ENCODE measurements around the gene LMNTD1. TPM values are rescaled to one million over a fixed set of nuclear protein-coding genes. Genes with fewer than 3 reads are reported as not detected.

The LMNTD1 gene
- total and polyA plus RNA-seq, 2 of the 4 experiments (the other 2 are of a cell fraction), result 1.5 to 4.3 TPM

DNA sequence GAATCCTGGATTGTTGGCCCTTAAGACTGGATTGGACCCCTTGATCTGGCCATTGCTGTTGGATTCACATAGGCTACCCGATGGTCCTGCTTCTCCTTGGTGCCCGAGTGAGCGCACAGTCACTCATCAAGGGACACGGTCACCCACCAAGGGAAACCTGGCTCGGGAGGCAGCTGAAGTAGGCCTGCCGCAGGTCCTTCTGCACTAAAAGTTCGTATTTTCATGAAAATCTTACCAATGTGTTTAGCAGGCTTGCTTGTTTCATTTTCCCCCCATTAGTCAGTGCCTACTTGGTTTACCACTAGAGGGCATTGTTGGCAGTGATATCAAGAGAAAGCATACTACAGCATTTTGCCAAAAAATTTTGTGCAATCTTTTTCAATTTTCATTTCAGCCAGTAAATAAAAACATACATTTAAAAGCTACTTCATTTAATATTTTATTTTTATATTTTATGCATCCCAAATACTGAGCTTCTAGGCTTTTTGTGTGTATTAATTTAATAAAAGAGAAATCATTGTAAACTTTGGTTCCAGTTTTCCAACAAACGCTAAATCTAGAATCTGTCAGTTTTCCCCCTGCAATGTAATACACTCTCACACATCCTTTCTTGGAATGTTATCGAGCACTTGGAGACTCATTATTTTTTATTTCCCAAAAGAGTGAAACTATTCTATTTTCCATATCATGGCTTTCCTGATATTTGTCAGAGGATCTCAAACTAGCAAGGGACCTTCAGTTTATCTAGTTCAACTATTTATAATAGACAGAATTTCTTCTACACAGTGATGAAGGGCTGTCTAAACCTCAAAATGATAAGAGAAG, 116.7 kb downstream of the LMNTD1 start:
- peak overlapping the region; percentile 96 for H4K5ac ChIP-seq (ENCODE audit: low read depth, low read length)
- intact Hi-C loops (cut with micrococcal nuclease) (loop anchor here (1.0 to 5.0 kb wide), 6 partner anchors 121 to 1214 kb away; partner anchors contain the start of gene RASSF8), dilution Hi-C loops (cut with HindIII; ENCODE audit: low sequenced_read_pairs, unreplicated experiment) (no loop called here), in situ Hi-C loops (cut with MboI; ENCODE audit: low sequenced_read_pairs) (loop anchor here (5.0 kb wide), 1 partner anchor 591 kb away; no protein-coding TSS in a partner anchor)
- H3K4me3 ChIP-seq (ENCODE audit: insufficient read depth, low read depth, low read length), result peak overlapping the region; percentile 21; the same call in 1 of the 2 replicates
- H3K9me3 ChIP-seq (ENCODE audit: control insufficient read depth, insufficient read depth, low read length), result no peaks in the 10 kb centered on the region
- peak; percentile 40 for ATAC-seq (ENCODE audit: low read depth)
- CTCF ChIA-PET, result interaction anchor here (0.6 to 1.6 kb wide), 7 partner anchors 19 to 635 kb away, joined by 3 to 6 read pairs (median 3); no protein-coding TSS in a partner anchor
- H3K14ac ChIP-seq (replicated peaks; ENCODE audit: low read depth, low read length), result peak overlapping the region; percentile 68
- peak overlapping the region; percentile 90 for H3K4ac ChIP-seq (ENCODE audit: low read depth, low read length)
- 50% methylated on average over 6 of the region's 9 CpGs; no CpG with 5 or more reads in 1 of the 2 experiments for WGBS, 2 experiments (ENCODE audit: extremely low coverage in 2 of 2, insufficient read length in 1 of 2)
- H2AK9ac ChIP-seq (replicated peaks; ENCODE audit: low read depth, low read length, poor library complexity), result no peak overlapping the region
- peaks cover 17% of the 10 kb centered on the region for H3K4me1 ChIP-seq (ENCODE audit: control insufficient read depth, insufficient read depth, low read length)
- H4K91ac ChIP-seq (ENCODE audit: insufficient read depth, low read depth, low read length), result peak overlapping the region; percentile 83
- peaks cover 6% of the 10 kb centered on the region for H3K9me1 ChIP-seq (ENCODE audit: insufficient read depth, low read length)
- peak overlapping the region; percentile 90 for H3K18ac ChIP-seq (ENCODE audit: low read depth, low read length)
- no peaks in the 10 kb centered on the region for H3K27me3 ChIP-seq (ENCODE audit: control insufficient read depth, insufficient read depth, low read length)
- H2BK20ac ChIP-seq (ENCODE audit: low read depth, low read length), result peak overlapping the region; percentile 71
- H2BK15ac ChIP-seq (ENCODE audit: low read depth, low read length), result peak overlapping the region; percentile 90; the same call in 2 of the 3 replicates
- POLR2A ChIA-PET (ENCODE audit: unreplicated experiment), result interaction anchor here (0.7 kb wide), 2 partner anchors 116 to 523 kb away, joined by 3 to 4 read pairs; partner anchors contain the start of gene LMNTD1
- peak overlapping the region; percentile 93 for H2AFZ ChIP-seq (replicated peaks; ENCODE audit: low read length, poor library complexity)
- peak overlapping the region; percentile 87 for H2BK120ac ChIP-seq (ENCODE audit: low read depth, low read length)
- 0 out of 2 replicates have a peak overlapping the region, but pooled peaks have one; percentile 56 for H3K56ac ChIP-seq (ENCODE audit: extremely low read depth, insufficient read depth, low read length)
- peak overlapping the region; percentile 75 for H3K27ac ChIP-seq (ENCODE audit: insufficient read depth, low read length)
- H3K79me1 ChIP-seq (ENCODE audit: low read depth in 1 of 2, low read length in 2 of 2), result no peaks in the 10 kb centered on the region
- peak overlapping the region; percentile 94 for H3K4me2 ChIP-seq (ENCODE audit: low read depth, low read length)
- no peaks in the 10 kb centered on the region for H3K36me3 ChIP-seq (ENCODE audit: control insufficient read depth, insufficient read depth, low read length)
- peak overlapping the region; percentile 39 to 99 for H4K8ac ChIP-seq (ENCODE audit: low read depth in 2 of 2, low read length in 2 of 2)
- DNase-seq, result peak; percentile 89
- H4K20me1 ChIP-seq (ENCODE audit: insufficient read depth, low read length), result no peaks in the 10 kb centered on the region
- H3K9ac ChIP-seq (ENCODE audit: low read depth, low read length), result peak overlapping the region; percentile 61
- BruUV-seq (replicated peaks), result no TSS peak
- peak overlapping the region; percentile 52; the same call in 1 of the 2 replicates for H3K23ac ChIP-seq (ENCODE audit: low read depth, low read length)
- H2BK5ac ChIP-seq (ENCODE audit: low read depth, low read length, poor library complexity, severe bottlenecking), result peak overlapping the region; percentile 80
- peak overlapping the region; percentile 46 for H2AK5ac ChIP-seq (ENCODE audit: low read depth, low read length)
- TF ChIP-seq USF2 (IDR thresholded peaks at IDR 0.05; ENCODE audit: low read depth, low read length) (no peak), CEBPB (IDR thresholded peaks at IDR 0.05; ENCODE audit: low read depth, low read length) (peak; percentile 58; the same call in 1 of the 2 replicates), SMC3 (IDR thresholded peaks at IDR 0.05; ENCODE audit: low read depth, low read length) (peak; percentile 93), MAZ (IDR thresholded peaks at IDR 0.05; ENCODE audit: borderline replicate concordance, low read depth, low read length) (no peak), FOS (IDR thresholded peaks at IDR 0.05; ENCODE audit: low read depth, low read length) (no peak), CHD1 (IDR thresholded peaks at IDR 0.05; ENCODE audit: low read depth, low read length) (no peak; the same call in 1 of the 2 replicates), BHLHE40 (IDR thresholded peaks at IDR 0.05; ENCODE audit: low read depth, low read length) (no peak), RCOR1 (IDR thresholded peaks at IDR 0.05; ENCODE audit: insufficient replicate concordance, low read length) (no peak), MAFK (IDR thresholded peaks at IDR 0.05; ENCODE audit: low read depth, low read length) (peak; percentile 25; the same call in 1 of the 2 replicates), RFX5 (IDR thresholded peaks at IDR 0.05; ENCODE audit: low read depth, low read length) (no peak)
- TF ChIP-seq, protein P1, sequence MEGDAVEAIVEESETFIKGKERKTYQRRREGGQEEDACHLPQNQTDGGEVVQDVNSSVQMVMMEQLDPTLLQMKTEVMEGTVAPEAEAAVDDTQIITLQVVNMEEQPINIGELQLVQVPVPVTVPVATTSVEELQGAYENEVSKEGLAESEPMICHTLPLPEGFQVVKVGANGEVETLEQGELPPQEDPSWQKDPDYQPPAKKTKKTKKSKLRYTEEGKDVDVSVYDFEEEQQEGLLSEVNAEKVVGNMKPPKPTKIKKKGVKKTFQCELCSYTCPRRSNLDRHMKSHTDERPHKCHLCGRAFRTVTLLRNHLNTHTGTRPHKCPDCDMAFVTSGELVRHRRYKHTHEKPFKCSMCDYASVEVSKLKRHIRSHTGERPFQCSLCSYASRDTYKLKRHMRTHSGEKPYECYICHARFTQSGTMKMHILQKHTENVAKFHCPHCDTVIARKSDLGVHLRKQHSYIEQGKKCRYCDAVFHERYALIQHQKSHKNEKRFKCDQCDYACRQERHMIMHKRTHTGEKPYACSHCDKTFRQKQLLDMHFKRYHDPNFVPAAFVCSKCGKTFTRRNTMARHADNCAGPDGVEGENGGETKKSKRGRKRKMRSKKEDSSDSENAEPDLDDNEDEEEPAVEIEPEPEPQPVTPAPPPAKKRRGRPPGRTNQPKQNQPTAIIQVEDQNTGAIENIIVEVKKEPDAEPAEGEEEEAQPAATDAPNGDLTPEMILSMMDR (conservative IDR thresholded peaks at IDR 0.05; ENCODE audit: low read depth, low read length), result peak; percentile 93
- TF ChIP-seq, protein P2, sequence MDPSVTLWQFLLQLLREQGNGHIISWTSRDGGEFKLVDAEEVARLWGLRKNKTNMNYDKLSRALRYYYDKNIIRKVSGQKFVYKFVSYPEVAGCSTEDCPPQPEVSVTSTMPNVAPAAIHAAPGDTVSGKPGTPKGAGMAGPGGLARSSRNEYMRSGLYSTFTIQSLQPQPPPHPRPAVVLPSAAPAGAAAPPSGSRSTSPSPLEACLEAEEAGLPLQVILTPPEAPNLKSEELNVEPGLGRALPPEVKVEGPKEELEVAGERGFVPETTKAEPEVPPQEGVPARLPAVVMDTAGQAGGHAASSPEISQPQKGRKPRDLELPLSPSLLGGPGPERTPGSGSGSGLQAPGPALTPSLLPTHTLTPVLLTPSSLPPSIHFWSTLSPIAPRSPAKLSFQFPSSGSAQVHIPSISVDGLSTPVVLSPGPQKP (IDR thresholded peaks at IDR 0.05; ENCODE audit: borderline replicate concordance, low read depth, low read length), result no peak

All from IMR-90 (cell line).